NCI-H510A treated with DMSO at 0.1 percent for 48 hours (cell line): ENCODE data around the gene RADIL.

Experiments
- DNase-seq: peaks from one replicate; lab custom pipeline; 2025; lab: John Stamatoyannopoulos, UW

RADIL gene

GRCh38 chr7:4831723-4832495, 51.6 kb downstream of the RADIL start:
- no peak for DNase-seq

GRCh38 chr7:4830176-4830575, 53.3 kb downstream of the RADIL start:
- DNase-seq: no peak

DNA sequence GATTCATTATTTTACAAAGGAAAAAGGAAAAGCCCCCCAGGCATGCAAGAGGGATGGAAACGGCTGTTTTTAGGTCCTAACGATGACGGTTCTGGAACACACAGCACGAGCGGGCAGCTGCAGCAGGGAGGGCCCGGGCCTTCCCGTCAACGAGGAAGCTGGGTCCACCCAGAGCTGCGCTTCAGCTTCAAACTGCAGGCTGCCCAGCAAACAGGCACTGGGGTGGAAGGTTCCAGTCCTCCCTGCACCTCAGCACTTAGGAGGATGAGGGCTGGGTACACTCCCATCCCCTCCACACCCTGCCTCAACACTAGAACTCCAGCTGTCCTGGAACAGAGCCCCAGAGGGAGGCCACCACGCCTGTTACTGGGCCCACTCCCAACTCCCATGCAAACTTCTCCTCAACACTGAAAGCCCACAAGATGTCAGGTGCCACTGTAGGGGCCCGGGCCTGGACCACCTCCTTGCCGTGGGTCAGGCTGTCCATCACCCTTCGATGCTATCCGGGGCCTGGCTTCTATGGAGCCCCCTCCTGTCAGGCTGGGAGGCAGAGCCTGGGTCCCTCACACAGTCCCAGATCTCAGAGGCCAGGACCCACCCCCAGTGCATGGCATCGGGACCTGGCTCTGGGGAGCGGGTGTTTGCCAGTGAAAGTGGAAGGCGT, 54.7 kb downstream of the RADIL start:
- DNase-seq: no peak

GRCh38 chr7:4825081-4825480, 58.4 kb downstream of the RADIL start:
- no peak for DNase-seq

- no peak for DNase-seq
Observed at GRCh38 chr7:4824120-4824775, 59.3 kb downstream of the RADIL start.

- no peak for DNase-seq
Observed at GRCh38 chr7:4823441-4824119, 59.9 kb downstream of the RADIL start.

DNA sequence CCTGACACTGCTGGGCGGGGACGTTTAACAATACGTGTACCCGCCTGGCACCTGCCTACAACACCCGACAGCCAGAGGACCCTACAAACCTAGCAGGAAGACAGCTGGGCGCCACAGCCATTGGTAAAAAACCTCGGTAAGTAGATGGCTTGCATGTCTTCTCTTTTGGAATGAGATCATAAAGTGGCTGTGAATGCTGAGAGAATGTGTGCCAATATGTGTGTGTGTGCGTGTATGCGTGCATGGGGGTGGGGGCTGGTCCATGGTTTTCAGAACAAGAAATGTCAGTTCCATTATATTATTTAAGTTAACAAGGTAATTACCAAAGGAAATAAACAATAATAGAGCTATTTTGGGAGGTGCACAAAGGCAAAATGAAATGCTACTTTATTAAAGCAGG, 60.8 kb downstream of the RADIL start:
- no peak for DNase-seq

DNA sequence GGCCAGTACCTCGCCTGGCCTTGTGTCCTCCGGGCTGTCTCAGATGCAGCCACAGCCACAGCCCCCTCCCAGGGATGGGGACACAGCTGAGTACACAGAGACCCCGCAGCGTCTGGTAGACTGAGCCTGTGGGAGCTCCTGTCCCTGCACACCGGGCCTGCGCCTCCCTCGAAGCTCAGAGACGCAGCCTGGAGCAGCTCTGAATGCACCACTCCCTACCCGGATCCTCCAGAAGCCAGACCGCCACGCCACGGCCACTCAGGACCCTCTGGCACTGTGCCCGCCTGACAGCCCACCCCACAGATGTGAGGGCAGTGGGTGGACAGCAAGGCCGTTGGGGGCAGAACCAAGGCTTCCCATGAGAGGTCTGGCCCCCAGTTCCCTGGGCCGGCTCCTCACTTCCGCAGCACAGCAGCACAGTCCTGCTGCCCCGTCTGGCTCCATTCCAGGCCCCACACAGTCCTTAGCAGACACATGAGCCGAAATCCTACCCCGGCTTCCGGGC, 62.5 kb downstream of the RADIL start:
- DNase-seq: no peak

GRCh38 chr7:4820405-4820966, 63.0 kb downstream of the RADIL start:
- no peak for DNase-seq

GRCh38 chr7:4819560-4820404, 63.7 kb downstream of the RADIL start:
- DNase-seq: no peak

GRCh38 chr7:4818000-4818794, 65.3 kb downstream of the RADIL start:
- DNase-seq: no peak

GRCh38 chr7:4817178-4817901, 66.2 kb downstream of the RADIL start:
- DNase-seq: no peak

DNA sequence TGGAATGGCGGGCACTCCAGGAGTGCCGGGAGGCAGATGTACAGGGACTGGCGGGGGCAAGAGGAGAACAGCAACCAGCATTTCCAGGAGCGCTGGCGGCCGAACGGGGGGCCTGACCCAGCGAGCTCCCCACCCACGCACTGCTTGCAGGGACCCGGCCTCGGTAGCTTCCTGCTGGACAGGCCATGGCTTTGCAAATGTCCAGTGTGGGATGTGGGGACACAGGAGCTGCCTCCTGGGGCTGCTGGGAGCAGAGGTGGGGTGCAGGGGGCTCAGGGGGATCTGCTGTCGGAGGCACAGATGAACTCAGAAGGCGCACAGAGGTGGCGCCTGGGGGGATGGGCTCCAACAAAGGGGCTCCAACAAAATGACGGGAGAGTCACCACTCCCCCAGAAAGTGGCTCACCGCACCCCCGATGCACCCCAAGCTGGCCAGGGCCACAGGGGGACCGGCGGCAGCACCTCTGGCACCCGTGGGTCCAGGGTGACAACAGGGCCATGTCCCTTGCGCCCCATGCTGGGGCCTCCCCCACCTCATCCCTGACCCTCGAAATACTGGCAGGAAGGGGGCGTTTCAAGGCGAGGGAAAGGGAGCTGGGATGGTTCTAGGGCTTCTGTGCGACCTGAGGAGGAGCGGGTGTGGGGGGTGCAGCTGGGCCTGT, 67.0 kb downstream of the RADIL start:
- no peak for DNase-seq

GRCh38 chr7:4815609-4816418, 67.7 kb downstream of the RADIL start:
- no peak for DNase-seq

DNA sequence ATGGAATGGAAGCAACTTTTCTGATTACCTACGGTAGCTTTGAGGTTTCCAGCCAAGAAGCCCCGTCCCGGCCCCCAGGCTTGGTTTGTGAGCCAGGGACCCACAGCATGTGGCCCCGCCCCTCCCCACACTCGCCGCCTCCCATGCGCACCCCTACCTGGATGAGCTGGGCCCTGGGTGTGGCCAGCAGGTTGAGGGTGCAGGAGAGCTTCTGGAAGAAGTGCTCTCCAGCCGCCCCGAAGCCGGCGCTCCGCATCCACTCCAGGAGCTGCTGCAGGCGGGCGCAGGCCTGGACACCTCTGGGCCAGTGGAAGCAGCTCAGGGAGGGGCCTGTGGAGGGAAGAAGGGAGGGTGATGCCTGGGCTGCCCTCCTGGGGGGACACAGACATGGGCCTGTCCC, 68.4 kb downstream of the RADIL start:
- no peak for DNase-seq

DNA sequence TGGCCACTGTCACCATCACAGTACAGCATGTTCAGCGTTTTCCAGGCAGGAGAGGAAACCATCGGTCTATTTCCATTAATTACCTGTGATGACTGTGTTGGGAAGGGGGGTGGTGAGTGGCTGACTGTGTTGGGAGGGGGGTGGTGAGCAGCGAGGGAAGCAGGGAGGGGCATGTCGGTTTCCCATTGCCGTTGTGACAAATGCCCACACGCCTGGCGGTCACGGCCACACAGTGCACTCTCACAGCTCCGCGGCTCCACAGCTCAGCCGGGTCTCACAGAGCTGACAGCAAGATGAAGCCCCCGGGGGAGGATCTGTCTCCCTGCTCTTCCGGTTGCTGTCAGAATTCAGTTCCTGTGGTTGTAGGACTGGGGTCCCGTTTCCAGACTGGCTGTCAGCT, 69.1 kb downstream of the RADIL start:
- DNase-seq: no peak

DNA sequence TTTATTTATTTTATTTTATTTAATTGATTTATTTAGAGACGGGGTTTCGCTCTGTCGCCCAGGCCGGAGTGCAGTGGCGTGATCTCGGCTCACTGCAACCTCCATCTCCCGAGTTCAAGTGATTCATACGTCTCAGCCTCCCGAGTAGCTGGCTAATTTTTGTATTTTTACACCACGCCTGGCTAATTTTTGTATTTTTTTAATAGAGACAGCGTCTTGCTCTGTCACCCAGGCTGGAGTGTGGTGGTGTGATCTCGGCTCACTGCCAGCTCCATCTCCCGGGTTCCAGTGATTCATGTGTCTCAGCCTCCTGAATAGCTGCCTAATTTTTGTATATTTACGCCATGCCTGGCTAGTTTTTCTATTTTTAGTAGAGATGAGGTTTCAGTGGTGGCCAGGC, 73.8 kb downstream of the RADIL start:
- DNase-seq: no peak

GRCh38 chr7:4809091-4809591, 74.4 kb downstream of the RADIL start:
- no peak for DNase-seq
